Ascending aorta (tissue), 2 donors: Measurements from ENCODE around the gene ROBO3. TPM values are rescaled to one million over a fixed set of nuclear protein-coding genes. Genes with fewer than 3 reads are reported as not detected.

Experiments
- DNase-seq, 2 donors: peaks; one replicate each; pipeline ENCODE4 v3.0.0-alpha.2; 2019; ENCODE audit warnings: low spot score in 2 of 2
- H3K27ac ChIP-seq, 2 donors: fragments of 200-600 bp; sonication (generic); one replicate each; pipeline ENCODE4 v1.5.1; 2016 to 2017; ENCODE audit warnings: mild to moderate bottlenecking in 1 of 2
- H3K27me3 ChIP-seq: fragments of 200-600 bp; sonication (generic); one replicate; pipeline ENCODE4 v1.5.1; 2017
- H3K36me3 ChIP-seq, 2 donors: fragments of 200-600 bp; sonication (generic); one replicate each; pipeline ENCODE4 v1.5.1; 2016
- H3K4me1 ChIP-seq, 2 donors: fragments of 200-600 bp; sonication (generic); one replicate each; pipeline ENCODE4 v1.5.1; 2016 to 2017; ENCODE audit warnings: mild to moderate bottlenecking in 1 of 2
- H3K4me3 ChIP-seq, 2 donors: fragments of 200-600 bp; sonication (generic); one replicate each; pipeline ENCODE4 v1.5.1; 2016 to 2017; ENCODE audit warnings: mild to moderate bottlenecking in 1 of 2
- H3K9me3 ChIP-seq, 2 donors: fragments of 200-600 bp; sonication (generic); one replicate each; pipeline ENCODE4 v1.5.1; 2016
- intact Hi-C: fragments of 100-400 bp; cut with DNase I; formaldehyde crosslinking; loops from one replicate; pipeline ENCODE4 v1.15.1; 2023
- total RNA-seq: library from RNA; depleted of rRNA; stranded (reverse); fragments of >200 nt; gene quantifications from one replicate; pipeline ENCODE4 v1.1.0, GENCODE V29; 2016
- TF ChIP-seq, protein P1 (sequence below), 3 experiments: fragments of 200-600 bp in 2 of 3; fragments of 450-650 bp in 1 of 3; sonication (generic) in 2 of 3; IDR thresholded peaks; one replicate each; pipeline ENCODE4 v1.5.1; 2016 to 2019; ENCODE audit warnings: antibody characterized with exemption in 3 of 3, mild to moderate bottlenecking in 1 of 3, moderate library complexity in 1 of 3

Gene ROBO3
- total RNA-seq, 1 donor from 2014 or later, result 37.5 TPM

DNA sequence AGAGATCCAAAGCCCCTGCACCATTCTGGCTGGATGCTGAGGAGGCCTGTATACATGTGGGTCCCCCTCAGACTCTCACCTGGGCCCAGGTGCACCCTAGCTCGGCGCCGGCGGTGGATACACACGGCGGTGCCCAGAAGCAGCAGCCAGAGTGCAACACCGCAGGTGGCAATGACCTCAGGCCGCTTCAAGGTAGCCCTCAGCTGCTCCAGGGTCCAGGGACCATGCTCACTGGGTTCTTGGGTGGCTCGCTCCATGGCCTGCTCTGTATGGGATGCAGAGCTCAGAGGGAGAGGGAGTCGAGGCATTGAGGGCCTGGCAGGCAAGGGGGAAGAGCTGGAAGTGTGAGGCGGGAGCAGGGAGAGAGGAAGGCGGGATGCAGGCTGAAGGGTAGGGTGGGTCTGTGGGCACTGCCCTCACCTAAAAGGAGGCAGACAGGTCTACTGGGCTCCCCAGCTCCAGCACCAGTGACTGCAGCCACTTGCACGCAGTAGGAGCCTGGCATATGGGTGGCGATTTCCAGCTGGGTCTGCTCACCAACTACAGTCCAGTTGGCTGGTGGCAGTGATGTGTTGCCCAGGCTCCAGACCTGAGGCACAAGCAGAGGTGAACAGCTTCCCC is 28.7 kb downstream of the ROBO3 start:
- no peaks in the 10 kb centered on the region for H3K4me1 ChIP-seq
- no peak for DNase-seq
- H3K9me3 ChIP-seq, result no peaks in the 10 kb centered on the region
- H3K27me3 ChIP-seq, result no peaks in the 10 kb centered on the region
- intact Hi-C loops, result no loop called here
- no peak overlapping the region for H3K4me3 ChIP-seq
- H3K27ac ChIP-seq, result no peak overlapping the region
- H3K36me3 ChIP-seq, result no peaks in the 10 kb centered on the region
- TF ChIP-seq, protein P1, sequence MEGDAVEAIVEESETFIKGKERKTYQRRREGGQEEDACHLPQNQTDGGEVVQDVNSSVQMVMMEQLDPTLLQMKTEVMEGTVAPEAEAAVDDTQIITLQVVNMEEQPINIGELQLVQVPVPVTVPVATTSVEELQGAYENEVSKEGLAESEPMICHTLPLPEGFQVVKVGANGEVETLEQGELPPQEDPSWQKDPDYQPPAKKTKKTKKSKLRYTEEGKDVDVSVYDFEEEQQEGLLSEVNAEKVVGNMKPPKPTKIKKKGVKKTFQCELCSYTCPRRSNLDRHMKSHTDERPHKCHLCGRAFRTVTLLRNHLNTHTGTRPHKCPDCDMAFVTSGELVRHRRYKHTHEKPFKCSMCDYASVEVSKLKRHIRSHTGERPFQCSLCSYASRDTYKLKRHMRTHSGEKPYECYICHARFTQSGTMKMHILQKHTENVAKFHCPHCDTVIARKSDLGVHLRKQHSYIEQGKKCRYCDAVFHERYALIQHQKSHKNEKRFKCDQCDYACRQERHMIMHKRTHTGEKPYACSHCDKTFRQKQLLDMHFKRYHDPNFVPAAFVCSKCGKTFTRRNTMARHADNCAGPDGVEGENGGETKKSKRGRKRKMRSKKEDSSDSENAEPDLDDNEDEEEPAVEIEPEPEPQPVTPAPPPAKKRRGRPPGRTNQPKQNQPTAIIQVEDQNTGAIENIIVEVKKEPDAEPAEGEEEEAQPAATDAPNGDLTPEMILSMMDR (IDR thresholded peaks at IDR 0.05), result no peak

DNA sequence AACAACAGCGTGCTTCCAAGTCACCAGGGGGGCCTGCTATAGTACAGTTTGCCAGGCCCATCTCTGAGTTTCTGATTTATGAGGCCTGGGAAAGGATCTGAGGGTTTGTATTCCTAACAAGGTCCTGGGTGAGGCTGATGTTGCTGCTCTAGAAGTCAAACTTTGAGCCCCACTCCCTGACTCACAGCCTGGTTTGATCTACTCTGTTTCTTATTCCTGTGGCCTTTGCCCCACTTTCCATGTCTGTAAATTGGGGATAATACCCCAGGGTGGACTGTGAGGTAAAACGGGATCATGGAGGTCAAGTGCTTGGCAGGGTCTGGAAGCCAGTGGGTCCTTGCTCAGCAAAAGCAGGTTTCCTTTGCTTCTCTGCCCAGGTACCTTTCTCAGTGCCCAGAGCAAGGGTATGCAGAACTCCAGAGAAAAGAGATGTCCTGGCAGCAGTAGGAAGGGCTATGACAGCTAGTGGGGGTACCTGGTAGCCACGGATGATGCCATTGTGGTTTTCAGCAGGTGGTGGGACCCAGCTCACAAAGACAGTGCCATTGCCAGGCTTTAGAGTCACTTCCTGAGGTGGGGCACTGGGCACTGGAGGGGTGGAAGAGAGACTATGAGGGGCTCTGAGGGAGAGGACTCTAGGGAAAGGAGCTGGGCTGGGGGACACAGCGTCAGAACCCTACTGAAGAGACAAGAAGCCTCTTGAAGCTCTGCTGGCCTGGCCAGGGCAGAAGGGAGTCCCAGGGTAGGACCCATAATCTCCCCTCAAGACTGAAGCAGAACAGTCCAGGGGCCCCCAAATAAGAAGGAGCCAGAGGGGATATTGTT is 29.6 kb downstream of the ROBO3 start:
- Histone ChIP-seq H3K4me1 (no peaks in the 10 kb centered on the region), H3K27ac (no peak overlapping the region), H3K4me3 (no peak overlapping the region), H3K27me3 (no peaks in the 10 kb centered on the region), H3K36me3 (no peaks in the 10 kb centered on the region), H3K9me3 (no peaks in the 10 kb centered on the region)
- intact Hi-C loops, result no loop called here
- DNase-seq, result no peak
- TF ChIP-seq, protein P1 (IDR thresholded peaks at IDR 0.05), result no peak

- DNase-seq, result no peak
- intact Hi-C loops, result no loop called here
- Histone ChIP-seq H3K4me3 (no peak overlapping the region), H3K4me1 (no peaks in the 10 kb centered on the region), H3K27ac (peak overlapping the region in 1 of 2 donors; percentile 50), H3K36me3 (no peaks in the 10 kb centered on the region), H3K27me3 (no peaks in the 10 kb centered on the region), H3K9me3 (no peaks in the 10 kb centered on the region)
- TF ChIP-seq, protein P1 (IDR thresholded peaks at IDR 0.05), result no peak
These were observed 30.3 kb downstream of the ROBO3 start for GRCh38 chr11:124895471-124895971.

- intact Hi-C loops, result no loop called here
- Histone ChIP-seq H3K4me3 (peak overlapping the region in 1 of 2 donors; percentile 13), H3K4me1 (no peaks in the 10 kb centered on the region), H3K36me3 (no peaks in the 10 kb centered on the region), H3K9me3 (no peaks in the 10 kb centered on the region), H3K27ac (peak overlapping the region in 1 of 2 donors; percentile 50), H3K27me3 (no peaks in the 10 kb centered on the region)
- no peak for DNase-seq
- TF ChIP-seq, protein P1 (IDR thresholded peaks at IDR 0.05), result no peak
These were observed 31.0 kb downstream of the ROBO3 start for GRCh38 chr11:124896071-124896750.

GRCh38 chr11:124896821-124897391 is 31.7 kb downstream of the ROBO3 start:
- peak in 1 of 2 donors; percentile 62 for DNase-seq
- H3K4me1 ChIP-seq, result no peaks in the 10 kb centered on the region

More at GRCh38 chr11:124896821-124897391, 31.7 kb downstream of the ROBO3 start:
- intact Hi-C loops, result no loop called here
- Histone ChIP-seq H3K27ac (peak overlapping the region; percentile 31 to 50), H3K4me3 (peak overlapping the region in 1 of 2 donors; percentile 13), H3K36me3 (no peaks in the 10 kb centered on the region), H3K27me3 (no peaks in the 10 kb centered on the region), H3K9me3 (no peaks in the 10 kb centered on the region)
- TF ChIP-seq, protein P1 (IDR thresholded peaks at IDR 0.05), result no peak
